Testis (tissue), 3 donors: ENCODE results near the gene NEK8. TPM values are rescaled to one million over a fixed set of nuclear protein-coding genes. Genes with fewer than 3 reads are reported as not detected.

Source experiments
- DNase-seq: peaks from one replicate; pipeline ENCODE4 v3.0.0-alpha.2; 2019
- H3K27ac ChIP-seq, 2 donors: fragments of 200-600 bp; sonication (generic); one replicate each; pipeline ENCODE4 v1.5.1; 2019
- H3K27me3 ChIP-seq: fragments of 200-600 bp; sonication (generic); one replicate; pipeline ENCODE4 v1.5.1; 2019
- H3K36me3 ChIP-seq: fragments of 200-600 bp; sonication (generic); one replicate; pipeline ENCODE4 v1.5.1; 2017; ENCODE audit warnings: low read depth; ENCODE audit errors: missing control alignments
- H3K4me1 ChIP-seq: fragments of 200-600 bp; sonication (generic); one replicate; pipeline ENCODE4 v1.5.1; 2019
- H3K4me3 ChIP-seq, 2 donors: fragments of 200-600 bp; sonication (generic); one replicate each; pipeline ENCODE4 v1.5.1; 2017 to 2019
- H3K9me3 ChIP-seq: fragments of 200-600 bp; sonication (generic); one replicate; pipeline ENCODE4 v1.5.1; 2017
- CTCF ChIP-seq, 3 experiments: fragments of 450-650 bp in 2 of 3; fragments of 200-600 bp in 1 of 3; sonication (generic) in 1 of 3; IDR thresholded peaks; one replicate each; pipeline ENCODE4 v1.5.1; 2016 to 2019; ENCODE audit warnings: antibody characterized with exemption in 3 of 3, mild to moderate bottlenecking in 2 of 3, moderate library complexity in 1 of 3
- POLR2A ChIP-seq: fragments of 450-650 bp; IDR thresholded peaks from one replicate; pipeline ENCODE4 v1.6.1; 2017; ENCODE audit warnings: antibody characterized with exemption, mild to moderate bottlenecking, moderate library complexity
- WGBS, 2 donors: methylation state at CpG; one replicate each; pipeline ENCODE4 v1.1.5; 2018; 5-methylcytosine and 5-hydroxymethylcytosine counted together
- intact Hi-C: fragments of 100-400 bp; cut with DNase I; formaldehyde crosslinking; loops from one replicate; pipeline ENCODE4 v1.15.1; 2023; ENCODE audit warnings: low total_unique reads
- polyA plus RNA-seq: library from polyadenylated mRNA; stranded (reverse); fragments of 350-450 nt; fragmentation: Illumina TruSeq; extraction: RNeasy Lipid Tissue Mini Kit (QIAGEN cat#74804); gene quantifications from one replicate; pipeline ENCODE4 v1.2.3, GENCODE V29; 2014; ENCODE audit warnings: low read depth, low replicate concordance; ENCODE audit not compliant: insufficient read depth
- total RNA-seq, 2 donors: library from RNA; depleted of rRNA; stranded (reverse); fragments of >200 nt; gene quantifications; one replicate each; pipeline ENCODE4 v1.2.3, GENCODE V29; 2016

NEK8 gene
- total and polyA plus RNA-seq, 3 donors from 2014 or later, result 7.3 to 10.7 (median 10.1) TPM

- Histone ChIP-seq H3K4me1 (no peaks in the 10 kb centered on the region), H3K27ac (no peak overlapping the region), H3K4me3 (no peak overlapping the region), H3K9me3 (no peaks in the 10 kb centered on the region), H3K27me3 (no peaks in the 10 kb centered on the region), H3K36me3 (no peaks in the 10 kb centered on the region)
- TF ChIP-seq CTCF (IDR thresholded peaks at IDR 0.05) (no peak), POLR2A (no peak)
- DNase-seq, result no peak
- WGBS, 2 donors, result 93 to 94% methylated on average over 4 of the region's 4 CpGs
- intact Hi-C loops, result no loop called here
These were observed 42.3 kb upstream of the NEK8 start for GRCh38 chr17:28686296-28686695.

- Histone ChIP-seq H3K36me3 (no peaks in the 10 kb centered on the region), H3K4me3 (no peak overlapping the region), H3K4me1 (no peaks in the 10 kb centered on the region), H3K27ac (no peak overlapping the region), H3K9me3 (no peaks in the 10 kb centered on the region), H3K27me3 (no peaks in the 10 kb centered on the region)
- WGBS, 2 donors, result 93 to 95% methylated on average over 4 of the region's 4 CpGs
- no peak for DNase-seq
- TF ChIP-seq POLR2A, result no peak
- intact Hi-C loops, result no loop called here
These were observed 40.1 kb upstream of the NEK8 start for GRCh38 chr17:28688481-28688880.

GRCh38 chr17:28689011-28689410 lies 39.6 kb upstream of the NEK8 start:
- DNase-seq, result no peak
- TF ChIP-seq POLR2A (no peak), CTCF (IDR thresholded peaks at IDR 0.05) (no peak)
- Histone ChIP-seq H3K36me3 (no peaks in the 10 kb centered on the region), H3K4me3 (no peak overlapping the region), H3K27me3 (no peaks in the 10 kb centered on the region), H3K4me1 (no peaks in the 10 kb centered on the region), H3K27ac (no peak overlapping the region), H3K9me3 (no peaks in the 10 kb centered on the region)
- WGBS, 2 donors, result 86 to 96% methylated on average over 3 of the region's 3 CpGs
- intact Hi-C loops, result no loop called here

GRCh38 chr17:28693869-28694268 lies 34.7 kb upstream of the NEK8 start:
- DNase-seq, result no peak
- TF ChIP-seq CTCF (IDR thresholded peaks at IDR 0.05), result no peak
- TF ChIP-seq POLR2A, result no peak
- no peak overlapping the region for H3K4me3 ChIP-seq
- 90% methylated on average over 1 of the region's 1 CpG; no CpG with 5 or more reads in 1 of the 2 donors for WGBS, 2 donors
- H3K9me3 ChIP-seq, result no peaks in the 10 kb centered on the region
- intact Hi-C loops, result no loop called here
- H3K27me3 ChIP-seq, result no peaks in the 10 kb centered on the region
- no peaks in the 10 kb centered on the region for H3K36me3 ChIP-seq
- H3K27ac ChIP-seq, result no peak overlapping the region
- no peaks in the 10 kb centered on the region for H3K4me1 ChIP-seq

- intact Hi-C loops, result no loop called here
- no peaks in the 10 kb centered on the region for H3K36me3 ChIP-seq
- WGBS, 2 donors, result 88 to 89% methylated on average over 6 of the region's 6 CpGs
- no peak for DNase-seq
- H3K27me3 ChIP-seq, result no peaks in the 10 kb centered on the region
- no peaks in the 10 kb centered on the region for H3K9me3 ChIP-seq
- H3K27ac ChIP-seq, result no peak overlapping the region
- no peak overlapping the region for H3K4me3 ChIP-seq
- TF ChIP-seq POLR2A (no peak), CTCF (IDR thresholded peaks at IDR 0.05) (no peak)
- no peaks in the 10 kb centered on the region for H3K4me1 ChIP-seq
These were observed 30.2 kb upstream of the NEK8 start for GRCh38 chr17:28698253-28698941.
